Neural cell (in vitro differentiated cells): Measurements from ENCODE around the gene RAD51B. TPM values are rescaled to one million over a fixed set of nuclear protein-coding genes. Genes with fewer than 3 reads are reported as not detected.

ENCODE experiments used
- H2AFZ ChIP-seq: fragments of 200-600, 300-800 bp; sonication (generic), shearing (Covaris generic); 2 replicates; pipeline ENCODE4 v1.6.0; 2014; ENCODE audit warnings: low read depth, mild to moderate bottlenecking, antibody characterized with exemption, low read length, moderate library complexity
- H3F3A ChIP-seq: fragments of 200-600 bp; shearing (Covaris generic); 2 replicates; pipeline ENCODE4 v1.6.1; 2016; ENCODE audit warnings: mild to moderate bottlenecking, moderate library complexity, mixed read lengths, antibody characterized with exemption, low read length; ENCODE audit not compliant: insufficient read depth, poor library complexity, severe bottlenecking
- H3K27ac ChIP-seq: fragments of 200-600, 300-800 bp; sonication (generic), shearing (Covaris generic); 2 replicates; pipeline ENCODE4 v1.5.1; 2014; ENCODE audit warnings: mild to moderate bottlenecking, low read length, moderate library complexity
- H3K27me3 ChIP-seq: fragments of 300-800, 200-600 bp; sonication (generic), shearing (Covaris generic); 2 replicates; pipeline ENCODE4 v1.6.0; 2014; ENCODE audit warnings: mild to moderate bottlenecking, low read depth, low read length, moderate library complexity; ENCODE audit not compliant: insufficient read depth
- H3K36me3 ChIP-seq: fragments of 300-800, 200-600 bp; sonication (generic), shearing (Covaris generic); 2 replicates; pipeline ENCODE4 v1.5.1; 2014; ENCODE audit warnings: mild to moderate bottlenecking, antibody characterized with exemption, low read length, moderate library complexity; ENCODE audit not compliant: insufficient read depth
- H3K4me2 ChIP-seq: fragments of 300-800, 200-600 bp; sonication (generic), shearing (Covaris generic); 2 replicates; pipeline ENCODE4 v1.6.0; 2014; ENCODE audit warnings: mild to moderate bottlenecking, low read length
- H3K4me3 ChIP-seq: fragments of 300-800, 200-600 bp; sonication (generic), shearing (Covaris generic); 2 replicates; pipeline ENCODE4 v1.5.1; 2014; ENCODE audit warnings: mild to moderate bottlenecking, low read length, moderate library complexity
- H3K79me2 ChIP-seq: fragments of 200-600 bp; shearing (Covaris generic); replicated peaks from 2 replicates; pipeline ENCODE4 v1.6.0; 2014; ENCODE audit warnings: mild to moderate bottlenecking, low read length, moderate library complexity; ENCODE audit not compliant: insufficient read depth
- H3K9ac ChIP-seq: fragments of 300-800, 200-600 bp; sonication (generic), shearing (Covaris generic); 2 replicates; pipeline ENCODE4 v1.6.1; 2016; ENCODE audit warnings: mild to moderate bottlenecking, low read length, mixed read lengths
- H3K9me2 ChIP-seq: fragments of 200-600 bp; shearing (Covaris generic); 2 replicates; pipeline ENCODE4 v1.6.1; 2016; ENCODE audit warnings: mild to moderate bottlenecking, low read length, mixed read lengths; ENCODE audit not compliant: insufficient read depth
- H3K9me3 ChIP-seq: fragments of 200-600, 300-800 bp; sonication (generic), shearing (Covaris generic); 2 replicates; pipeline ENCODE4 v1.6.1; 2016; ENCODE audit warnings: mild to moderate bottlenecking, mixed run types, low read length, moderate library complexity, mixed read lengths
- H4K20me1 ChIP-seq: fragments of 200-600 bp; shearing (Covaris generic); 2 replicates; pipeline ENCODE4 v1.6.1; 2016; ENCODE audit warnings: mild to moderate bottlenecking, mixed run types; ENCODE audit not compliant: insufficient read depth
- CTCF ChIP-seq: fragments of 450-650 bp; IDR thresholded peaks from 2 replicates; pipeline ENCODE4 v1.5.1; 2014; ENCODE audit warnings: antibody characterized with exemption, mild to moderate bottlenecking, moderate library complexity; ENCODE audit not compliant: poor library complexity, severe bottlenecking
- EP300 ChIP-seq: fragments of 450-650 bp; conservative IDR thresholded peaks from 2 replicates; pipeline ENCODE4 v1.6.1; 2014; ENCODE audit warnings: antibody characterized with exemption, mild to moderate bottlenecking, moderate library complexity; ENCODE audit not compliant: poor library complexity, severe bottlenecking
- EZH2 ChIP-seq: fragments of 200-600, 300-800 bp; shearing (Covaris generic), sonication (generic); IDR thresholded peaks from 2 replicates; pipeline ENCODE4 v1.6.1; 2014; ENCODE audit warnings: antibody characterized with exemption, low read length, borderline replicate concordance, mild to moderate bottlenecking; ENCODE audit not compliant: insufficient read depth, poor library complexity, severe bottlenecking
- MXI1 ChIP-seq: fragments of 450-650 bp; conservative IDR thresholded peaks from 2 replicates; pipeline ENCODE4 v1.6.1; 2014; ENCODE audit warnings: antibody characterized with exemption, mild to moderate bottlenecking; ENCODE audit not compliant: poor library complexity, severe bottlenecking
- POLR2AphosphoS5 ChIP-seq: IDR thresholded peaks from 2 replicates; pipeline ENCODE4 v1.6.1; 2012
- RAD21 ChIP-seq: fragments of 450-650 bp; conservative IDR thresholded peaks from 2 replicates; pipeline ENCODE4 v1.6.1; 2014; ENCODE audit warnings: antibody characterized with exemption, mild to moderate bottlenecking, moderate library complexity
- SMC3 ChIP-seq: fragments of 450-650 bp; conservative IDR thresholded peaks from 2 replicates; pipeline ENCODE4 v1.6.1; 2014; ENCODE audit warnings: antibody characterized with exemption, mild to moderate bottlenecking, moderate library complexity; ENCODE audit not compliant: poor library complexity
- TAF1 ChIP-seq: IDR thresholded peaks from 2 replicates; pipeline ENCODE4 v1.6.1; 2012; ENCODE audit warnings: low read depth
- polyA plus RNA-seq: library from polyadenylated mRNA; depleted of rRNA; stranded (reverse); fragments of >200 nt; gene quantifications from 2 replicates; pipeline ENCODE4 v1.2.3, GENCODE V29; 2014
- TF ChIP-seq, protein P1 (sequence below): IDR thresholded peaks from 2 replicates; pipeline ENCODE4 v1.6.1; 2012; ENCODE audit warnings: borderline replicate concordance

RAD51B gene
- polyA plus RNA-seq, 1 donor from 2014 or later = 3.1 TPM

- peak overlapping the region; percentile 54 for H3K4me3 ChIP-seq
- H3K27me3 ChIP-seq = no peaks in the 10 kb centered on the region
- no peaks in the 10 kb centered on the region for H3K36me3 ChIP-seq
- no peak overlapping the region for H2AFZ ChIP-seq
- H3K9ac ChIP-seq = peak overlapping the region; percentile 29
- no peaks in the 10 kb centered on the region for H4K20me1 ChIP-seq
- H3F3A ChIP-seq = no peaks in the 10 kb centered on the region
- TF ChIP-seq MXI1 (no peak), SMC3 (no peak), CTCF (no peak), POLR2AphosphoS5 (no peak), TAF1 (no peak), EP300 (no peak), RAD21 (no peak), EZH2 (no peak)
- TF ChIP-seq, protein P1, sequence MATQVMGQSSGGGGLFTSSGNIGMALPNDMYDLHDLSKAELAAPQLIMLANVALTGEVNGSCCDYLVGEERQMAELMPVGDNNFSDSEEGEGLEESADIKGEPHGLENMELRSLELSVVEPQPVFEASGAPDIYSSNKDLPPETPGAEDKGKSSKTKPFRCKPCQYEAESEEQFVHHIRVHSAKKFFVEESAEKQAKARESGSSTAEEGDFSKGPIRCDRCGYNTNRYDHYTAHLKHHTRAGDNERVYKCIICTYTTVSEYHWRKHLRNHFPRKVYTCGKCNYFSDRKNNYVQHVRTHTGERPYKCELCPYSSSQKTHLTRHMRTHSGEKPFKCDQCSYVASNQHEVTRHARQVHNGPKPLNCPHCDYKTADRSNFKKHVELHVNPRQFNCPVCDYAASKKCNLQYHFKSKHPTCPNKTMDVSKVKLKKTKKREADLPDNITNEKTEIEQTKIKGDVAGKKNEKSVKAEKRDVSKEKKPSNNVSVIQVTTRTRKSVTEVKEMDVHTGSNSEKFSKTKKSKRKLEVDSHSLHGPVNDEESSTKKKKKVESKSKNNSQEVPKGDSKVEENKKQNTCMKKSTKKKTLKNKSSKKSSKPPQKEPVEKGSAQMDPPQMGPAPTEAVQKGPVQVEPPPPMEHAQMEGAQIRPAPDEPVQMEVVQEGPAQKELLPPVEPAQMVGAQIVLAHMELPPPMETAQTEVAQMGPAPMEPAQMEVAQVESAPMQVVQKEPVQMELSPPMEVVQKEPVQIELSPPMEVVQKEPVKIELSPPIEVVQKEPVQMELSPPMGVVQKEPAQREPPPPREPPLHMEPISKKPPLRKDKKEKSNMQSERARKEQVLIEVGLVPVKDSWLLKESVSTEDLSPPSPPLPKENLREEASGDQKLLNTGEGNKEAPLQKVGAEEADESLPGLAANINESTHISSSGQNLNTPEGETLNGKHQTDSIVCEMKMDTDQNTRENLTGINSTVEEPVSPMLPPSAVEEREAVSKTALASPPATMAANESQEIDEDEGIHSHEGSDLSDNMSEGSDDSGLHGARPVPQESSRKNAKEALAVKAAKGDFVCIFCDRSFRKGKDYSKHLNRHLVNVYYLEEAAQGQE = no peak
- H3K79me2 ChIP-seq = no peaks in the 10 kb centered on the region
- no peaks in the 10 kb centered on the region for H3K9me3 ChIP-seq
- H3K4me2 ChIP-seq = no peak overlapping the region
- no peak overlapping the region for H3K27ac ChIP-seq
- no peaks in the 10 kb centered on the region for H3K9me2 ChIP-seq
Observed at GRCh38 chr14:68627868-68628604, 808.5 kb downstream of the RAD51B start.

DNA sequence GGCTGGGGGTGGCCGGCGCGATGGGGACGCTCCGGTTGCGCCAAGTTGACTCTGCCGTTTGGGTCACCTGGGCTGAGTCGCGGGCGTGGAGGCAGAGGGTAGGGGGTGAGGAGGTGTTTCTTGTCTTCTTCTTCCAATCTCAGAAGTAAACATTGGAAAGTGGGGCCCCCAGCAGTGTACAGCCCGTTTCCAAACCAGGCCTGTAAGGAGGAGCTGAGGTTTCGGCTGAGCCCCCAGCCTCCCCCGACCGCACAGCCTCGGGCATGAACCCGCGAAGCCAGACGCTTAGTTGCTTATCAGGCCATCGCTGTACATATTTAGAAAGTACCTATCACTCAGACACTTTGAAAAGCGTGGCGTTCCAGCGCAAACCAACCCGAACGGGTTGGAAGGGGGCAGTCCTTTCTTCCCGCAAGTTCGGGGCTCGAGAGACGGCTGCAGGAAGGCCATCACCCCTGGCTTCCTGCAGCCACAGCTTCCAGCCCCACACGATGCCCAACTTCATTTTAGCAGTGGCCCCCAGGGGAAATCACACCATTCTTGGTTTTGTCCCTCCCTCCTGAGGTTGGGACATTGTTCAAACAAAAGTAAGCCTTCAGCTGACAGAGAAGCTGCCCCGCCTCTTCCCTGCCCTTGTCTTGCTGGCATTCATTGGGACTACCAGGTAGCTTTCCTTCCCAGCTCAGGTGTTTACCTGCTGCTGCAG is 809.2 kb downstream of the RAD51B start:
- Histone ChIP-seq H3K9me2 (no peaks in the 10 kb centered on the region), H3K36me3 (no peaks in the 10 kb centered on the region), H3K27ac (no peak overlapping the region), H3K9me3 (no peaks in the 10 kb centered on the region), H3K4me2 (no peak overlapping the region), H3K4me3 (peak overlapping the region; percentile 54), H3K9ac (peak overlapping the region; percentile 29), H3K27me3 (no peaks in the 10 kb centered on the region), H3K79me2 (no peaks in the 10 kb centered on the region), H4K20me1 (no peaks in the 10 kb centered on the region), H3F3A (no peaks in the 10 kb centered on the region), H2AFZ (no peak overlapping the region)
- no peak for TF ChIP-seq EP300
- TF ChIP-seq SMC3 = no peak
- TF ChIP-seq, protein P1 = no peak
- TF ChIP-seq EZH2 = no peak
- no peak for TF ChIP-seq TAF1
- TF ChIP-seq RAD21 = no peak
- TF ChIP-seq POLR2AphosphoS5 = no peak
- TF ChIP-seq CTCF = no peak
- TF ChIP-seq MXI1 = no peak
